ENCODE measurements around the gene PGAM1. TPM values are rescaled to one million over a fixed set of nuclear protein-coding genes. Genes with fewer than 3 reads are reported as not detected.
"Not testable (repeated sequence)": the region's sequence is repeated elsewhere in the genome, so short reads cannot be mapped to it uniquely, and the experiment has no call there.

Gene PGAM1
- total RNA-seq, 1 experiment from 2014 or later = 1,402 TPM

DNA sequence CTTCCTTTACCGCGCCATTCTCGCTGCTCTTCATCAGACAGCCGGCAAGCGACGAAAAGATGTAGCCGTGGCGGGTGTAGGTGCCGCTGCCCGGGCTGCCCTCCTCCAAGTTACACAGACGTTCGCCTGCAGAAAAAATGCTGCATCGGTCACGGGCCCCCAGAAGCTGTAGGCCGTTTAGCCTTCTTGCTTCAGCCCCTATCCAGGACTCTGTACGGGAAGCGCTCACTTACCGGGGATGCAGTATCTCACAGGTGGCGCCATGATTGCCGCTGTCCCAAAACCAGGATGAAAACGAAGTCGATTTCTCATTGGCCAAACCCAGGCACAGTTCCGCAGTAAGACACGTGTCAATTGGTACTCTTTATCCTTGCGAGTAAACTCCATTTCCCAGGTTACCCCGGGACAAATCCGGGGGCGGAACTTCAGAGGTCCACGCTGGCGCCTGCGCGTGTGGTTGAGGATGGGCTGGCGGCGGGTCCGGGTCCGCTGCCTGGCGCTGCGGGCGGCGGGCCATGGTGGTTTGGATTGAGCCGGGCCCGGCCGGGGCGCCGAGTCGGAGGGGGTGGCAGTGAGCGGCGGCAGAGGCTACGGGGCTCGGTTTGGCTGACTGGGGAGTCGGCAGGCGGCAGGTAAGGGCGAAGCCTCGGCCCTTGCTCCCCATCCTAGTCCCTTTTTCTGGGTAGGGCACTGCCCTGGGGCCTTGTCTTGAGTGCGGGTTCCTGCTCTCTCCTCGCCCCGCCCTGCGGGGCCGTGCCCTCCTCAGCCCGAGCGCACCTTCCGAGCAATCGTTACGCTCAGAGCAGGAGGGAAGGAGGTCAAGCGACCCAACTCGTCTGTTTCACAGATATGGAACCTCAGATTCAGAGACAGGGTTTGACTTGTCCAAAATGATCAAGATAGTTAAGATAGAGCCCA, 20.0 kb downstream of the PGAM1 start, which contains the start of the genes EXOSC1 and ZDHHC16:
Gene EXOSC1 (minus strand): TSS at position 285 of the 918 bp plus-strand sequence. CDS start 21 bp downstream, at position 264.
Gene ZDHHC16 (plus strand): TSS at position 454 of the 918 bp plus-strand sequence. CDS start 5,501 bp downstream, outside the sequence.
- in situ Hi-C loops (cut with HindIII; ENCODE audit: low pct_unique_long_range_greater_than_20kb, low sequenced_read_pairs) = no loop called here
- peak; percentile 89 for DNase-seq (ENCODE audit: low read depth)

DNA sequence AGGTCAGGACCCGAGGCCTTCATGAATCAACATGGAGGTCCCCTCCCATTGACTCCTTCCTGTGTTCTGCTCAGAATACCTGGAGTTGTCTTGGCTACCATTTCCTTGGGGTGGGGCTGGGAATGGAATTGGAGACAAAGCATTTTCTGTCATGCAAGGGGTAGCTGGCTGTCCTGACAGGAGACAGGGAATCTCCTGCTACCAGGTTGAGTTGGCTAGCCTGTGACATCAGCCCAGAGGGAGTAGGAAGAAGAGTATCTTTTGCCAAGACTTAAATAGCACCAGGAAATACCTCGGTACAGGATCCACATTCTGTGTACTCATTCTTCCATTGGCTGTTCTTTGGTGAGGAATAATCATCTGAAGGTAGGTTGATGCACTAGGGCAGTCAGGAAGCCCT, 24.8 kb downstream of the PGAM1 start:
- DNase-seq (ENCODE audit: low read depth) = no peak
- in situ Hi-C loops (cut with HindIII; ENCODE audit: low pct_unique_long_range_greater_than_20kb, low sequenced_read_pairs) = no loop called here

DNA sequence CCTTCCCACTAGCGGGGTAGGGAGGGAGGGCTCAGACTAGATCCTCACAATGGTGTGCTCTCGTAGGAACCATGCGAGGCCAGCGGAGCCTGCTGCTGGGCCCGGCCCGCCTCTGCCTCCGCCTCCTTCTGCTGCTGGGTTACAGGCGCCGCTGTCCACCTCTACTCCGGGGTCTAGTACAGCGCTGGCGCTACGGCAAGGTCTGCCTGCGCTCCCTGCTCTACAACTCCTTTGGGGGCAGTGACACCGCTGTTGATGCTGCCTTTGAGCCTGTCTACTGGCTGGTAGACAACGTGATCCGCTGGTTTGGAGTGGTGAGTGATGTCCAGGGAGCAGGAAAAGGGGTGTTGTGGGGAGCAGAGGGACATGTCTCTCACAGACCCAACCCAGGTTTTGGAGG, 25.6 kb downstream of the PGAM1 start:
- DNase-seq (ENCODE audit: low read depth) = no peak
- in situ Hi-C loops (cut with HindIII; ENCODE audit: low pct_unique_long_range_greater_than_20kb, low sequenced_read_pairs) = no loop called here

DNA sequence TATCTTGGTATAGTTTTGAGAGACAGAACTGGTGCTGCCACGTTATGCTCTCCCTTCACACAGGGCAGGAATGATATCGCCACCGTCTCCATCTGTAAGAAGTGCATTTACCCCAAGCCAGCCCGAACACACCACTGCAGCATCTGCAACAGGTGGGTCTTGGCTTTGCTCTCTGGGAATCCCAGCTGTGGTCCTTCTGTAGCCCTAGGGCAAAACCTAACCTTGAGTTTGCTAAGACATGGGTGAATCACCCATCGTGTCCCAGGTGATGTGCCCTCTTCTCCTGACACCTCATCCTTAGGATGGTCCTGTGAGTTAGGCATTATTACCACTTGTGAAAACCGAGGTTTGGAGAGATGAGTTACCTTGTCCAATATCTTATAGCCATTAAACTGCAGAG, 26.4 kb downstream of the PGAM1 start:
- in situ Hi-C loops (cut with HindIII; ENCODE audit: low pct_unique_long_range_greater_than_20kb, low sequenced_read_pairs) = no loop called here

DNA sequence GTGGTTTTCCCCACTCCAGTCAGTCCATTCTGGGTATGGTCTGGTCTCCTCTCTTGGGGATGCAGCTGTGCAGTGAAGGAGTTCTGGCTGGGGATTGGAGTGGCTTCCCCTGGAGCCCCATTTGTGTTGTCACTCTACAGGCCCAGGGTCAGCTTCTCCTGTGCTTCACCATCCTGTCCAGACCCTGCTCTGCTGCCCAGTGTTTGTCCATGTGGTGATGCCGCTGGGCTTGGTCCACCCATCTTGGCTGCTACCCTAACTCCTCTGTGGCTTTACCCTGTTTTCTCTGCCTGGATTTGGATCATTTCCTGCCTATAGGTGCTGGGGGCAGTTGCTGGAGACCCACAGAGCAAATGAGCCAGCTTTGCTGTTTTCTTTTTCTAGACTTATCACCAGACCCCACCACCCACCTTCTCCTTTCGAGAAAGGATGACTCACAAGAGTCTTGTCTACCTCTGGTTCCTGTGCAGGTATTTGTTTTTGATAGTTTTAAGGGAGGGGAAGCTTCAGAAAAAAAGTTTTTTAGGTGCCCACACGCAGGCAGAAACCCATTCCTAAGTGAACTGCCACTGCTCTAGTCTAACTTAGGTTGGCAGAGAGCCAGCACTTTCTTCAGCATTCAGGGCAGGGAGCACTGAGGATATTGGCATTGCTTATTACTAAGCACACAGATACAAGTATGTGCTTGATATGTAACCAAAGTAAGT, 28.5 kb downstream of the PGAM1 start:
- DNase-seq (ENCODE audit: low read depth) = no peak
- in situ Hi-C loops (cut with HindIII; ENCODE audit: low pct_unique_long_range_greater_than_20kb, low sequenced_read_pairs) = no loop called here

More for the DNA sequence above, 26.4 kb downstream of the PGAM1 start:
- DNase-seq (ENCODE audit: low read depth) = no peak

DNA sequence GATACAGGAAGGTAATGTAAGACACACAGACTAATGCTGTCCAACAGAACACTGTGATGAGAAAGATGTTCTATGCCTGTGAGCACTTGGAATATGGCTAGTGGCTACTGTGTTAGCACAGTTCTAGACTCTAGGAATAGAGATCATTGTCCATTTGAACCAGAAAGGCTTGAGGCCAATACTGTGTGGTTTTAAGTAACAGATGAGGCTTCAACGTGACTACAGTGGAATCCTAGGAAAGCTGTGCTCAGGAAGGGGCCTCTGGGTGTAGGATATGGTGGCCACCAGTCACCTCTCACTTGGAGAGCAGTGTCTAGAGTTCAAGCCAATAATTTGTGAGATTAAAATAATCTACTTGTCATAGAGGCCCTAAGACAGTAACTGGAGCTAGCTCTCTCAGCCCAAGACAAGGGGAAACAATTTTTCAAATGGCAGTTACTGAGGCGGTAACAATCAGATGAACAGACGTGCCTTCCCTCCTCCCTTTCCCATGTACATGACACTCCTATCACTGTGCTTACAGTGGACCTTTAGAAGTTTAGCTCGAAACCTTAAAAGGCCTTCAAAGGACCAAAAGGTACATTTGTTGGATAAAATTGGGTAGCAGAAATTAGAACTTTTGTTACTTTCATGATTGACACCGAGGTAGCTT, 30.2 kb downstream of the PGAM1 start:
- in situ Hi-C loops (cut with HindIII; ENCODE audit: low pct_unique_long_range_greater_than_20kb, low sequenced_read_pairs) = no loop called here
- no peak for DNase-seq (ENCODE audit: low read depth)

DNA sequence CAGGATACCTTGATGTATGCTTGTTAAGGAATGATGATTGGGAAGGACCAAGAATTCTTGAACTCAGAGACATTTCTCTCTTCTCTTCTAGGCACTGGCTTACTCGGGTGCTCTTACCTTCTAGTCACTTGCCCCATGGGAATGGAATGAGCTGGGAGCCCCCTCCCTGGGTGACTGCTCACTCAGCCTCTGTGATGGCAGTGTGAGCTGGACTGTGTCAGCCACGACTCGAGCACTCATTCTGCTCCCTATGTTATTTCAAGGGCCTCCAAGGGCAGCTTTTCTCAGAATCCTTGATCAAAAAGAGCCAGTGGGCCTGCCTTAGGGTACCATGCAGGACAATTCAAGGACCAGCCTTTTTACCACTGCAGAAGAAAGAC, 30.7 kb downstream of the PGAM1 start:
- no peak for DNase-seq (ENCODE audit: low read depth)
- in situ Hi-C loops (cut with HindIII; ENCODE audit: low pct_unique_long_range_greater_than_20kb, low sequenced_read_pairs) = no loop called here

DNA sequence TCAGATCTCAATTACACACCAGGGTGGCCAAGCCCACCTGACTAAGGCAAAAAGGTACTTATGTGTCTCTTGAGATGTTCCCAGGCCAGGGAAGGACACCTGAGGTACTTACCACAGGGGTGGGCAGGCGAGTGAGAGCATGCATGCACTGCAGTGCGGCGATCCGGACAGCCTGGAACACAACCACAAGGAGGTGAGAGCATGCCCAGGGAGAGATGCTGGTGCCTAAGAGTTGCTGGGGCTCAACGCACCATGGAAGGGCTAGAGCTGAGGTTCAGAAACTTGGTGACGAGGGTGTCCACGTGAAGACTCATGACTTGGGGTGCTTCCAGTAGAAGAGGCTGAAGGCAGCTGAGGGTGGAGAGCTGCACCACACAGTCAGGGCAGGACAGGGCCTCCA, 33.1 kb downstream of the PGAM1 start:
- no peak for DNase-seq (ENCODE audit: low read depth)
- in situ Hi-C loops (cut with HindIII; ENCODE audit: low pct_unique_long_range_greater_than_20kb, low sequenced_read_pairs) = no loop called here

DNA sequence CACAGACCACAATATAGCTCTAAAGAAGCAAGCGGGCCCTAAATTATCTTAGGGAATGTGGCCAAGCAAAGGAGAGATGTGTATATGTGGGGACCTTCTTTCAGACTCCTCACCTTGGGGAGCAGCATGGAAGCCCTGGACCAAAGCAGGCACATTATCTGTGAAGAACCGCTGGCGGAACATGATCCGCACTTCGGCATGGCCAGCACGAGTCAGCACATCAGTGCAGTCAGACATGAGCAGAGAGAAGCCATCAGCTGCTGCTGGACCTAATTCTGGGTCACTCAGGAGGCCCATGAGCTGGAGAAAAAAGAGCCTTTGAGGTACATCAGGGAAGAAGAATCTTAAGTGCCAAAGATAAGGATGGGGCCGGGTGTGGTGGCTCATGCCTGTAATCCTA, 33.9 kb downstream of the PGAM1 start:
- in situ Hi-C loops (cut with HindIII; ENCODE audit: low pct_unique_long_range_greater_than_20kb, low sequenced_read_pairs) = no loop called here
- DNase-seq (ENCODE audit: low read depth) = no peak

DNA sequence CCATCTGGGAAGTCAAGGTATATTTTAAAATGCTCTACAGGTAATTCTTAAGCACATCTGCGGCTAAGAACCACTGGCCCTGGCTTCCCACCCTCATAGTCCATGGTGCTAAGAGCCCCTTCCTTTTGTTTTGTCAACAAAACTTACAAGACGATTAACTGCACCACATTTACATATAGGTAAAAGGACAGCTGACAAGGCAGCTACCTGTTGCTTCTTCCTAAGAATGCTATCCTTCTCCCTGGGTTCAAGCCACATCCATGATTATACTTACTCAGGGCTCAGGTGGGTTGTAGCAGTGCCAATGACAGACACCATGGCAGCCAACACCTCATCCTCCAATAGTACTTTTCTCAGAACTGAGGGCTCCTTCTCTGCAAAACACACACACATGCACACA, 36.3 kb downstream of the PGAM1 start:
- in situ Hi-C loops (cut with HindIII; ENCODE audit: low pct_unique_long_range_greater_than_20kb, low sequenced_read_pairs) = no loop called here
- DNase-seq (ENCODE audit: low read depth) = no peak

DNA sequence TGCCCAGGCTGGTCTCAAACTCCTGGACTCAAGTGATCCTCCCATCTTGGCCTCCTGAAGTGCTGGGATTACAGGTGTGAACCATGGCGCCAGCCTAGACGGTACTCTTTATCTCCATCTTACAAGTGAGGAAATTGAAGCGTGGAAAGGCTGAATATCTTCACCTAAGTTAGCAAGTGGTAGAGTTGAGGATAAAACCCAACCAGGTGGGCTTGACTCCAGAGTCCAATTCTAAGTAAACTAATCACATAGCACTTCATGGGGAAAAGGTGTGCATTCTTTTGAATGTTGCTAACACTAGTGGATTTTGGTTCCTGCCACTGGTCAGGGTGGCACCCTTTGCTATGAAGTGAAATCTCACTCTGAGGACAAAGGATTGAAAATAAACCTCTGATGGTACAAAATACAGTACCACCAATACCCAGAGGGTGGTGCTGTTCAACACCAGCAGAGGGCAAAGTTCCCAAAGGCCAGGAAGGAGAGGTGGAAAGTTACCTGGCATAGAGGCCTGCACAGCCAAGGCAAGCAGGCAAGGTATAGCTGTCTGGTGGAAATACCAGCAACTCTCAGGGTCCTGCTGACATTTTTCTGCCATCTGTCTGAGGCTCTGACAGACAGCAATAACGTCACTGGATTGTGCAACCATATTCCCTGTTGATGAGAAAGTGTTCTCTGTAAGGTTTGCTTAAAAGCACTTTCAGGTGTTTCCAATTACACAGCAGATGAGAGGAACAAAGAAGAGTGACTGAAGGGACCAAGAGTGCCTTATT, 37.6 kb downstream of the PGAM1 start:
- DNase-seq (ENCODE audit: low read depth) = peak; percentile 58
- in situ Hi-C loops (cut with HindIII; ENCODE audit: low pct_unique_long_range_greater_than_20kb, low sequenced_read_pairs) = no loop called here

DNA sequence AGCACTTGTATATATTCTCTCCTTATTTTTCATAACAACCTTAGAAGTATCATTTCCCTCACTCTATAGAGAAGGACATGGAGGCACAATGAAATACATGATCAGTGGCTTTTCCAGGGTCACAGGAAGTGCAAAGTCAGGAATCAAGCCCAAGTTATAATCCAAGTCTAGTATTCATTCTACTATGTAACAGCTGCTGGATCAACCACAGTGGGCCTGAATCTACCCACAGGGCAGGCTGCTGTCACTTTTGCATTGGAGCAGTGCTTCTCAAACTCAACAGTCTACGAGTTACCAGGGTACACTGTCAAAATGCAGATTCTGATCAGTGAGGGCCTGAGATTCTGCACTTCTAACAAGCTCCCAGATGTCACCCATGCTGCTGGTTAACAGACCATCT, 38.2 kb downstream of the PGAM1 start:
- DNase-seq (ENCODE audit: low read depth) = no peak
- in situ Hi-C loops (cut with HindIII; ENCODE audit: low pct_unique_long_range_greater_than_20kb, low sequenced_read_pairs) = no loop called here

DNA sequence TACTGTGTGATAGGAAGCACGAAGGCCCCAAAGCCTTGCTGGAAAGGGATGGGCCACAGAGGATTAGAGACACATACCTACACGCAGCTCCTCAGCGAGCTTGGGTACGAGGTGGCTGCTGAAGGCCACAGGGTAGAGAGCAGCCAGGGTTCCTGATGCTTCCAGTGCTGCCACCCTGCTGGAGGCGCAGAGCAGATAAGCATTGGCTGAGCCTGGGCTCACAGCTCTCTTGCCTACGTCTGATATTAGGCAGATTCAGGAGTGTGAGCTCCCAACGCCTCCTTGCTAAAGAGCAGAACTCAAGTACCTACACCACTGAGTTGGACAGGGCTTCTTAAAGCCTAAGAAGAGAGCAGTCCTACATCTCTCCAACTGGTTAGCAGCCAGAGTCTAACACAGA, 40.0 kb downstream of the PGAM1 start:
- DNase-seq (ENCODE audit: low read depth) = no peak
- in situ Hi-C loops (cut with HindIII; ENCODE audit: low pct_unique_long_range_greater_than_20kb, low sequenced_read_pairs) = no loop called here

DNA sequence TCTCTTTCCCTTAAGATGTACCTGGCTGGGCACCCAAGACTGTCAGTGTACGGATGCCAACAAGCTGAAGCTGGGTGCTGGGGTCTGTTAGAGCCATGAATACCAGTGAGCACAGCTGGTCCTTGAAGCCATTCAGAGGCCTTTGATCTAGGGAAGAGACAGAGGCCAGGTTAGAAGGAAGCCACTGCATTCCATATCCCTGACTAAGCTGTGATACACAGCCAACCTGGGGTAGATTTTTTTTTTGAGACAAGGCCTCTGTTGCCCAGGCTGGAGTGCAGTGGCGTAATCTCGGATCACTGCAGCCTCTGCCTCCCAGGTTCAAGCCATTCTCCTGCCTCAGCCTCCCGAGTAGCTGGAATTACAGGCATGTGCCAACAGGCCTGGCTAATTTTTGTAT, 40.8 kb downstream of the PGAM1 start:
- DNase-seq (ENCODE audit: low read depth) = no peak
- in situ Hi-C loops (cut with HindIII; ENCODE audit: low pct_unique_long_range_greater_than_20kb, low sequenced_read_pairs) = no loop called here

DNA sequence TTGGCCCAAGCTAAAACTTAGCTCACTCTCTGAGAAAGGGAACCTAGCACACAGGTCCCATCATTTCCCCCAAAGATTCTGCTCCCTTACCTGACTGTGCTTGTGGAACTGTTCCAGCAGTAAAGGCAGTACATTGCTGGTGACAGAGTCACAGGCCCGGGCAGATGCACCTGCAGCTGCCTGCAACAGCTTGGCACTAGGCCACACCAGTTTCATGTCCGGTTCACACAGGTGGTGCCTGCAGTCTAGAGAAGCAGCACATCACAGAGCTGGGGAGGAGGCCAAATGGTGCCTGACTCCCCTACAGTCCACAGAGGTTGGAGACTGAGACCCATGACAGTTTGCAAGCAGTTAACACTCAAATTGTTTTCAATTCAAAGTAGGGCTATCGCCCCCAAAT, 42.2 kb downstream of the PGAM1 start:
- in situ Hi-C loops (cut with HindIII; ENCODE audit: low pct_unique_long_range_greater_than_20kb, low sequenced_read_pairs) = no loop called here
- no peak for DNase-seq (ENCODE audit: low read depth)

DNA sequence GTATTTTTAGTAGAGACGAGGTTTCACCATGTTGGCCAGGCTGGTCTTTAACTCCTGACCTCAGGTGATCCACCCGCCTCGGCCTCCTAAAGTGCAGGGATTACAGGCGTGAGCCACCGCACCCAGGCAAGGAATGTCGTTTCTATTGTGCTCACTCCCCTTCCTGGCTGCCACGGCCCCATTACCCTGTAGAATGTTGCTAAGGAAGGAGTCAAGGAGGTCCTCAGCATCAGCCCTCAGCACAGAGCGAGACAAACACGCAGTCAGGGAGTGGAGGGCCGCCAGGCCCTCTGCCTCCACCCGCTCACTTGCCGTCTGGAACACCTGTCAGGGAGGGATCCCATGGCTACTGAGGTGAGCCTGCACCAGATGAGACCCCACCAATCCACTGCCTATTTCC, 42.8 kb downstream of the PGAM1 start:
- in situ Hi-C loops (cut with HindIII; ENCODE audit: low pct_unique_long_range_greater_than_20kb, low sequenced_read_pairs); DNase-seq (ENCODE audit: low read depth): not testable (repeated sequence)

DNA sequence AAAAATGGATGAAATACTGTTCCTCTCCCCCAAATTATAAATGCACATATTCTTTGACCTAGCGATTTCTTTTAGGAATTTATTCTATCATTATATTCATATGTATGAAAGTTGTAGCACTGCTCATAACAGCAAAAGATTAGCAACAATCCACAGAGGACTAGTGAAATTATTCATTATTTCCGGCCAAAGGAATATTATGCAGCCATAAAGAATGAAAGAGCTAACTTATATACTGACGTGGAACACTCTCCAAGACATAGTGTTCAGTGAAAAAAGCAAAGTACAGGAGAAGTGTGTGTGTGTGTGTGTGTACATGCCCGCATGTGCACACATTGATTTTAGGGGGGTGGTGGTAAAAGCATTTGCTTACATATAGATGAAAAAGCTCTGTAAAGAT, 48.9 kb downstream of the PGAM1 start:
- in situ Hi-C loops (cut with HindIII; ENCODE audit: low pct_unique_long_range_greater_than_20kb, low sequenced_read_pairs) = no loop called here
- no peak for DNase-seq (ENCODE audit: low read depth)

DNA sequence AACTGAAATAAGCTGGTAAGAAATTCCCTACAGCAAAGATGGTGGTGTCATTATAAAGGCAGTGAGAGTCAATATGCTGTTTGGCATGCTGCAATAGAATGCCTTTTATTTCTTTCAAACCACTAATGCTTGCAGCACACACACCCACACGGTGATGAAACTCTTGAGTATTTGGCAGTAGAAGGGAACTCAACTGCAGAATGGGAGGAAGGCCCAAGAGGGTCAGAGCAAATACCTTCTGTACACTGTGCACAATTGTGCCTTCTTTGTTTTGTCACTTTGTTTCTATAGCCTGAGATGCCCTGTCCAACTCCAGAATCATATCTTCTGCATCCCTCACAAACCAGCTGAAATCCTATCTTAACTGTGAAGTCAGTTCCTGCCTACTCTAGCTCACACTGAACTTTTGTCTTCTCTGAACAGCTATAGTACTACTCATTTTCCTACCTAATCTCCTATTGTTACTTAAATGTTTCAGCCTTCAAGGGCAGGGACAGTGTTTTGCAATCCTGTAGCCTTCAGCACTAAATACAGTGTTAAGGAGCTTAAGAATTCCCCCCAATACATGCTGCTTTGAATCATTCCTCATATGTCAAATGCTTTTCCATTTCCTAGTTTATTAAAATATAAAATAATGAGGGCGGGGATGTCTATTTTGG, 50.1 kb downstream of the PGAM1 start:
- in situ Hi-C loops (cut with HindIII; ENCODE audit: low pct_unique_long_range_greater_than_20kb, low sequenced_read_pairs) = no loop called here
- no peak for DNase-seq (ENCODE audit: low read depth)
